ENCODE measurements around the gene PRAC2. TPM values are rescaled to one million over a fixed set of nuclear protein-coding genes. Genes with fewer than 3 reads are reported as not detected.

The PRAC2 gene
- total and polyA plus RNA-seq, 4 donors: not detected

- Histone ChIP-seq H3K27ac (ENCODE audit: low read depth in 1 of 2, low read length in 2 of 2) (no peak overlapping the region), H3K4me3 (ENCODE audit: low read depth in 1 of 3, low read length in 3 of 3) (no peak overlapping the region), H3K9me3 (ENCODE audit: control insufficient read depth in 4 of 4, low read length in 3 of 4) (peaks cover 0 to 11% (median 0%) of the 10 kb centered on the region in 4 donors), H3K27me3 (ENCODE audit: control insufficient read depth in 4 of 4, insufficient read depth in 4 of 4, low read length in 3 of 4) (peaks cover 6 to 42% (median 26%) of the 10 kb centered on the region in 4 donors), H3K4me1 (ENCODE audit: control insufficient read depth in 4 of 4, insufficient read depth in 4 of 4, low read length in 3 of 4) (peaks cover 0 to 8% (median 0%) of the 10 kb centered on the region in 4 donors), H3K9ac (ENCODE audit: low read depth in 1 of 2, low read length in 2 of 2) (no peak overlapping the region), H3K36me3 (ENCODE audit: control insufficient read depth in 4 of 4, insufficient read depth in 3 of 4, low read depth in 1 of 4, low read length in 3 of 4) (no peaks in the 10 kb centered on the region)
- DNase-seq (ENCODE audit: low spot score): no peak
- 12% methylated on average over 10 of the region's 10 CpGs for WGBS
- no peak for TF ChIP-seq JUND (IDR thresholded peaks at IDR 0.05)
- TF ChIP-seq RXRA (IDR thresholded peaks at IDR 0.05): no peak
- no peak for TF ChIP-seq NR2F2 (IDR thresholded peaks at IDR 0.05)
- no peak for TF ChIP-seq EGR1 (IDR thresholded peaks at IDR 0.05; ENCODE audit: low read depth in 2 of 2)
- no peak for TF ChIP-seq RAD21 (IDR thresholded peaks at IDR 0.05)
Measured at GRCh38 chr17:48717367-48718226, 5.4 kb upstream of the PRAC2 start.

- H3K9me3 ChIP-seq (ENCODE audit: control insufficient read depth in 4 of 4, low read length in 3 of 4): peaks cover 0 to 11% (median 0%) of the 10 kb centered on the region in 4 donors
- H3K36me3 ChIP-seq (ENCODE audit: control insufficient read depth in 4 of 4, insufficient read depth in 3 of 4, low read depth in 1 of 4, low read length in 3 of 4): no peaks in the 10 kb centered on the region
- peaks cover 6 to 39% (median 25%) of the 10 kb centered on the region in 4 donors for H3K27me3 ChIP-seq (ENCODE audit: control insufficient read depth in 4 of 4, insufficient read depth in 4 of 4, low read length in 3 of 4)
- H3K9ac ChIP-seq (ENCODE audit: low read depth in 1 of 2, low read length in 2 of 2): no peak overlapping the region
- no peak for DNase-seq (ENCODE audit: low spot score)
- peaks cover 0 to 10% (median under 1%) of the 10 kb centered on the region in 4 donors for H3K4me1 ChIP-seq (ENCODE audit: control insufficient read depth in 4 of 4, insufficient read depth in 4 of 4, low read length in 3 of 4)
- H3K27ac ChIP-seq (ENCODE audit: low read depth in 1 of 2, low read length in 2 of 2): no peak overlapping the region
- TF ChIP-seq HNF4A (conservative IDR thresholded peaks at IDR 0.05): no peak
- no peak for TF ChIP-seq TAF1 (conservative IDR thresholded peaks at IDR 0.05)
- TF ChIP-seq FOXA1 (IDR thresholded peaks at IDR 0.05): no peak
- no peak for TF ChIP-seq RAD21 (IDR thresholded peaks at IDR 0.05)
- TF ChIP-seq HNF4G (IDR thresholded peaks at IDR 0.05): no peak
- TF ChIP-seq JUND (IDR thresholded peaks at IDR 0.05): no peak
- TF ChIP-seq REST (IDR thresholded peaks at IDR 0.05): no peak
- TF ChIP-seq ATF3 (IDR thresholded peaks at IDR 0.05): no peak
- no peak for TF ChIP-seq GABPA (IDR thresholded peaks at IDR 0.05 in 1 of 2, conservative IDR thresholded peaks at IDR 0.05 in 1 of 2)
- TF ChIP-seq FOXA2 (IDR thresholded peaks at IDR 0.05): no peak
- TF ChIP-seq RXRA (IDR thresholded peaks at IDR 0.05): no peak
- TF ChIP-seq ZBTB33 (IDR thresholded peaks at IDR 0.05): no peak
- TF ChIP-seq YY1 (IDR thresholded peaks at IDR 0.05): no peak
- TF ChIP-seq CTCF (IDR thresholded peaks at IDR 0.05; ENCODE audit: low read depth, low read length, missing input control): no peak
- TF ChIP-seq EGR1 (IDR thresholded peaks at IDR 0.05; ENCODE audit: low read depth in 2 of 2): no peak
- no peak for TF ChIP-seq MAX (IDR thresholded peaks at IDR 0.05)
- TF ChIP-seq NR2F2 (IDR thresholded peaks at IDR 0.05): no peak
- H3K4me3 ChIP-seq (ENCODE audit: low read depth in 1 of 3, low read length in 3 of 3): no peak overlapping the region
- 13% methylated on average over 24 of the region's 24 CpGs for WGBS
Measured at GRCh38 chr17:48718227-48718760, 4.7 kb upstream of the PRAC2 start.
